Fibroblast of lung (primary cell): ENCODE results near the gene MEIS2.

Source experiments
- EZH2 ChIP-seq: IDR thresholded peaks from 2 replicates; pipeline ENCODE4 v1.5.1; 2012; ENCODE audit warnings: low read length, control low read depth, mild to moderate bottlenecking; ENCODE audit errors: missing control alignments
- TF ChIP-seq, protein P1 (sequence below), 2 donors: IDR thresholded peaks in 1 of 2; conservative IDR thresholded peaks in 1 of 2; 1 replicate in 1 of 2; 2 replicates in 1 of 2; pipeline ENCODE4 v1.5.1; 2011 to 2012; ENCODE audit warnings: low read length in 2 of 2, control low read depth in 1 of 2, inconsistent platforms in 1 of 2, low read depth in 1 of 2, mild to moderate bottlenecking in 1 of 2

DNA sequence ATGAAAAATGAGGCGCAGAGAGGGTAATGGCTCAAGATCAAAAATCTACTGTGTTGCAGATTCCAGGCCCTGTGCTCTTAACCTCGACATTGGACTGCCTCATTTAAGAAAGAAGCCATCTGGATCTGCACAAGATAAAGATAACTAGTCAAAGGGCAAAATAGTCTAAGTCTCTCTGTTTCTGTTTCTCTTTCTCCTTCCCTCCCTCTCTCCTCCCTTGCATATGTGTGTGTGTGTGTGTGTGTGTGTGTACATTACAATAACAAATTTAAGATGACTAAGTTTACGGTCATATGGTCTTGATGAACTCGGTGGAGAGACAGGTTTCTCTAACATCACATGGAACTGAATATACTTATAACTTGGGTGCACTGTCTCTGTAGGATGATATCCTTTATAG lies 69.2 kb downstream of the MEIS2 start:
- TF ChIP-seq, protein P1, sequence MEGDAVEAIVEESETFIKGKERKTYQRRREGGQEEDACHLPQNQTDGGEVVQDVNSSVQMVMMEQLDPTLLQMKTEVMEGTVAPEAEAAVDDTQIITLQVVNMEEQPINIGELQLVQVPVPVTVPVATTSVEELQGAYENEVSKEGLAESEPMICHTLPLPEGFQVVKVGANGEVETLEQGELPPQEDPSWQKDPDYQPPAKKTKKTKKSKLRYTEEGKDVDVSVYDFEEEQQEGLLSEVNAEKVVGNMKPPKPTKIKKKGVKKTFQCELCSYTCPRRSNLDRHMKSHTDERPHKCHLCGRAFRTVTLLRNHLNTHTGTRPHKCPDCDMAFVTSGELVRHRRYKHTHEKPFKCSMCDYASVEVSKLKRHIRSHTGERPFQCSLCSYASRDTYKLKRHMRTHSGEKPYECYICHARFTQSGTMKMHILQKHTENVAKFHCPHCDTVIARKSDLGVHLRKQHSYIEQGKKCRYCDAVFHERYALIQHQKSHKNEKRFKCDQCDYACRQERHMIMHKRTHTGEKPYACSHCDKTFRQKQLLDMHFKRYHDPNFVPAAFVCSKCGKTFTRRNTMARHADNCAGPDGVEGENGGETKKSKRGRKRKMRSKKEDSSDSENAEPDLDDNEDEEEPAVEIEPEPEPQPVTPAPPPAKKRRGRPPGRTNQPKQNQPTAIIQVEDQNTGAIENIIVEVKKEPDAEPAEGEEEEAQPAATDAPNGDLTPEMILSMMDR (conservative IDR thresholded peaks at IDR 0.05 in 1 of 2, IDR thresholded peaks at IDR 0.05 in 1 of 2; ENCODE audit: low read depth in 1 of 2, low read length in 2 of 2) = no peak
- no peak for TF ChIP-seq EZH2
